CD8-positive, alpha-beta memory T cell (primary cell): Measurements from ENCODE around the gene KIAA0586. TPM values are rescaled to one million over a fixed set of nuclear protein-coding genes. Genes with fewer than 3 reads are reported as not detected.
"Not testable (repeated sequence)": the region's sequence is repeated elsewhere in the genome, so short reads cannot be mapped to it uniquely, and the experiment has no call there.

ENCODE experiments used
- CTCF ChIA-PET: fragments of 350-600 bp; sonication (Branson Sonifier 250); formaldehyde crosslinking; loops from one replicate; lab custom pipeline; 2021; ENCODE audit warnings: antibody characterized with exemption; lab: Charles Lee
- POLR2A ChIA-PET: fragments of 350-600 bp; sonication (Branson Sonifier 250); formaldehyde crosslinking; loops from one replicate; lab custom pipeline; 2021; ENCODE audit warnings: antibody characterized with exemption; lab: Charles Lee
- DNase-seq, 5 donors: peaks; one replicate each; pipeline versions ENCODE4 v3.0.0 to v3.0.0-alpha.2; 2020 to 2022; ENCODE audit warnings: mixed read lengths in 1 of 5
- H3K27ac ChIP-seq: one replicate; pipeline ENCODE4 v1.7.0; 2013; ENCODE audit warnings: low read depth, mild to moderate bottlenecking, low read length, moderate library complexity
- H3K27me3 ChIP-seq: 2 replicates; pipeline ENCODE4 v1.7.0; 2013; ENCODE audit warnings: low read length, mild to moderate bottlenecking; ENCODE audit not compliant: insufficient read depth, poor library complexity, severe bottlenecking
- H3K36me3 ChIP-seq: 2 replicates; pipeline ENCODE4 v1.7.0; 2013; ENCODE audit warnings: mild to moderate bottlenecking, low read length, moderate library complexity; ENCODE audit not compliant: insufficient read depth
- H3K4me1 ChIP-seq: 2 replicates; pipeline ENCODE4 v1.7.0; 2013; ENCODE audit warnings: mild to moderate bottlenecking, low read length, moderate library complexity; ENCODE audit not compliant: insufficient read depth
- H3K4me3 ChIP-seq: 2 replicates; pipeline ENCODE4 v1.7.0; 2013; ENCODE audit warnings: mild to moderate bottlenecking, low read length
- H3K9me3 ChIP-seq: 2 replicates; pipeline ENCODE4 v1.7.0; 2013; ENCODE audit warnings: mild to moderate bottlenecking, low read length
- H3K27ac Mint-ChIP-seq, 8 donors: one replicate each; pipeline ENCODE4 v1.8.0; 2020 to 2021; ENCODE audit warnings: mixed read lengths in 8 of 8, mild to moderate bottlenecking in 6 of 8, inconsistent platforms in 3 of 8, moderate library complexity in 3 of 8
- H3K27me3 Mint-ChIP-seq, 2 donors: one replicate each; pipeline ENCODE4 v1.8.0; 2020 to 2021; ENCODE audit warnings: mixed read lengths in 2 of 2, mild to moderate bottlenecking in 1 of 2, moderate library complexity in 1 of 2
- H3K36me3 Mint-ChIP-seq, 3 donors: one replicate each; pipeline ENCODE4 v1.8.0; 2020 to 2021; ENCODE audit warnings: mixed read lengths in 3 of 3, inconsistent platforms in 1 of 3, mild to moderate bottlenecking in 1 of 3
- H3K4me1 Mint-ChIP-seq, 3 donors: one replicate each; pipeline ENCODE4 v1.8.0; 2020 to 2021; ENCODE audit warnings: mixed read lengths in 3 of 3, inconsistent platforms in 1 of 3, mild to moderate bottlenecking in 1 of 3
- H3K4me3 Mint-ChIP-seq, 7 donors: one replicate each; pipeline ENCODE4 v1.8.0; 2020 to 2021; ENCODE audit warnings: mixed read lengths in 7 of 7, mild to moderate bottlenecking in 6 of 7, moderate library complexity in 4 of 7, inconsistent platforms in 2 of 7
- H3K9me3 Mint-ChIP-seq, 5 donors: one replicate each; pipeline ENCODE4 v1.8.0; 2020 to 2022; ENCODE audit warnings: mixed read lengths in 5 of 5, mild to moderate bottlenecking in 3 of 5, moderate library complexity in 2 of 5, inconsistent platforms in 1 of 5
- polyA plus RNA-seq: library from polyadenylated mRNA; unstranded; fragments of 300-500 nt; fragmentation: Illumina TruSeq; gene quantifications from one replicate; pipeline ENCODE4 v1.2.3, GENCODE V29; 2021
- total RNA-seq, 2 experiments: library from RNA; stranded (reverse); gene quantifications; one replicate each; pipeline ENCODE4 v1.2.3, GENCODE V29; 2021

KIAA0586 gene
- total and polyA plus RNA-seq, 3 experiments from 2014 or later, result 19.3 to 20.3 (median 19.3) TPM

DNA sequence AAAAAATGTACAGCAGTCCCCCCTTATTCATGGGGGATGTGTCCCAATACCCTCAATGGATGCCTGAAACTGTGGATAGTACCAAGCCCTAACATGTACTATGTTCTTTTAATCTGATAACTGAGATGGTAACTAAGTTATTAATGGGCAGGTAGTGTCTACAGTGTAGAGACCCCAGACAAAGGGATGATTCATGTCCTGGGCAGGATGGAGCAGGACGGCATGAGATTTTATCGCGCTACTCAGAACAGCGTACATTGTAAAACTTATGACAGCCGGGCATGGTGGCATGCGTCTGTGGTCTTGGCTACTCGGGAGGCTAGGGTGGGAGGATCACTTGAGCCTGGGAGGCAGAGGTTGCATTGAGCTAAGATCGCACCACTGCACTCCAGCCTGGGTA lies 37.1 kb downstream of the KIAA0586 start:
- Histone ChIP-seq H3K4me3 (no peak overlapping the region), H3K4me1 (no peaks in the 10 kb centered on the region), H3K36me3 (peaks cover 23% of the 10 kb centered on the region), H3K9me3 (no peaks in the 10 kb centered on the region), H3K27me3 (no peaks in the 10 kb centered on the region), H3K27ac (no peak overlapping the region)
- H3K4me3 Mint-ChIP-seq, result no peak overlapping the region
- H3K9me3 Mint-ChIP-seq, result no peaks in the 10 kb centered on the region
- POLR2A ChIA-PET, result no interaction called here
- no peaks in the 10 kb centered on the region for H3K27me3 Mint-ChIP-seq
- H3K4me1 Mint-ChIP-seq, result peaks cover 0 to 7% (median 0%) of the 10 kb centered on the region in 3 donors
- peak overlapping the region in 1 of 8 donors; percentile 11 for H3K27ac Mint-ChIP-seq
- H3K36me3 Mint-ChIP-seq, result peaks cover 12 to 82% (median 32%) of the 10 kb centered on the region in 3 donors
- DNase-seq, result no peak
- CTCF ChIA-PET, result no interaction called here

DNA sequence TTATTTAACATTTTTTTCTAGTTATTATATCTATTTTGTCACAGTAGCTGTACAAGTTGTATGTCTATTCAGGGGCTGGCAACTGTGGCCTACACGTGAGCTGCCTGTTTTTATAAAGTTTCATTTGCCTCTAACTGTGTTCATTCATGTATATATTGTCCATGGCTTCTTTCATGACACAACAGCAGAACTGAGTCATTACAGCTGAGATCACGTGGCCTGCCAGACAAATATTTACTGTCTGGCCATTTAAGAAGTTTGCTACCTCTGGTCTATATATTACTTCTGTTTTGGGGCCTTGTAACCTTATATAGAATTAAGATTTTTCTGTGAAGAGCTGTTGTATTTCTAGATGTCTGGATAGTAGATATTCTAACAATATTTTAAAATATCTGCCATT lies 37.9 kb downstream of the KIAA0586 start:
- no peak overlapping the region for H3K27ac ChIP-seq
- Mint-ChIP-seq H3K36me3 (peaks cover 9 to 77% (median 29%) of the 10 kb centered on the region in 3 donors), H3K4me3 (no peak overlapping the region), H3K27ac (no peak overlapping the region), H3K27me3 (no peaks in the 10 kb centered on the region), H3K9me3 (no peaks in the 10 kb centered on the region), H3K4me1 (no peaks in the 10 kb centered on the region)
- no peaks in the 10 kb centered on the region for H3K9me3 ChIP-seq
- H3K4me1 ChIP-seq, result no peaks in the 10 kb centered on the region
- ChIA-PET POLR2A (no interaction called here), CTCF (no interaction called here)
- no peak for DNase-seq
- peaks cover 23% of the 10 kb centered on the region for H3K36me3 ChIP-seq
- no peaks in the 10 kb centered on the region for H3K27me3 ChIP-seq
- no peak overlapping the region for H3K4me3 ChIP-seq

DNA sequence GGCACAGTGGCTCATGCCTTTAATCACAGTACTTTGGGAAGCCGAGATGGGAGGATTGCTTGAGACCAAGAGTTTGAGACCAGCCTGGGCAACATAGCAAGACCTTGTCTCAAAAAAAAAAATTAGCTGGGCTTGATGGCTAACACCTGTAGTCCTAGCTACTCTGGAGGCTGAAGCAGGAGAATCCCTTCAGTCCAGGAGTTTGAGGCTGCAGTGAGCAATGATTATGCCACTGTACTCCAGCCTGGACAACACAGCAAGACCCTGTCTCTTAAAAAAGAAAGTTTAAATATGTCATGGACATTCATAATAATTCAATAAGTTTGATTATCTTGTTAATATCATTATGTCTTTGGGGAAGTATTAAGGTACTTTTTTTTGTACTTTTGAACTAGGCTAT lies 38.9 kb downstream of the KIAA0586 start:
- Histone ChIP-seq H3K27me3 (no peaks in the 10 kb centered on the region), H3K9me3 (no peaks in the 10 kb centered on the region), H3K4me3 (no peak overlapping the region), H3K4me1 (no peaks in the 10 kb centered on the region), H3K36me3 (peaks cover 23% of the 10 kb centered on the region), H3K27ac (no peak overlapping the region)
- peaks cover 9 to 75% (median 29%) of the 10 kb centered on the region in 3 donors for H3K36me3 Mint-ChIP-seq
- H3K4me1 Mint-ChIP-seq, result no peaks in the 10 kb centered on the region
- H3K27ac Mint-ChIP-seq, result no peak overlapping the region
- H3K9me3 Mint-ChIP-seq, result no peaks in the 10 kb centered on the region
- ChIA-PET CTCF (no interaction called here), POLR2A (no interaction called here)
- no peak overlapping the region for H3K4me3 Mint-ChIP-seq
- DNase-seq, result no peak
- H3K27me3 Mint-ChIP-seq, result no peaks in the 10 kb centered on the region

DNA sequence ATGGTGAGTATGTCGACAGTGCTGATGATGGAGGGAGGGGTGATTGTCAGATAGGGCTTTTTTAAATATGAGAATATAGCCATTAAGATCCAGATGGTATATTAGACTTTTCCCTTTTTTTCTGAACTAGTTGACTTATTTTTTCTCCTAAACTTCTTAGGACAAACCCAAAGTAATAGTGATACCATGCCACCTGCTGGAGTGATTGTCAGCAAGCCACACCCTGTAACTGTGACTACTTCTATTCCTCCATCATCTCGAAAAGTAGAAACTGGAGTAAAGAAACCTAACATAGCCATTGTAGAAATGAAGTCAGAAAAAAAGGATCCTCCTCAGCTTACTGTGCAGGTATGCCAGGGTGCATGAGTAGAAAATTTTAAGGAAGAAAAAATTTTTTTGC lies 40.1 kb downstream of the KIAA0586 start:
- Histone ChIP-seq H3K36me3 (peaks cover 23% of the 10 kb centered on the region), H3K27ac (no peak overlapping the region), H3K9me3 (no peaks in the 10 kb centered on the region), H3K27me3 (no peaks in the 10 kb centered on the region), H3K4me3 (no peak overlapping the region), H3K4me1 (no peaks in the 10 kb centered on the region)
- Mint-ChIP-seq H3K4me1 (no peaks in the 10 kb centered on the region), H3K27me3 (no peaks in the 10 kb centered on the region), H3K36me3 (peaks cover 7 to 74% (median 31%) of the 10 kb centered on the region in 3 donors), H3K9me3 (no peaks in the 10 kb centered on the region), H3K27ac (no peak overlapping the region), H3K4me3 (no peak overlapping the region)
- ChIA-PET POLR2A (no interaction called here), CTCF (interaction anchor here (0.6 kb wide), 1 partner anchor 162 kb away, joined by 3 read pairs; no protein-coding TSS in a partner anchor)
- DNase-seq, result no peak

DNA sequence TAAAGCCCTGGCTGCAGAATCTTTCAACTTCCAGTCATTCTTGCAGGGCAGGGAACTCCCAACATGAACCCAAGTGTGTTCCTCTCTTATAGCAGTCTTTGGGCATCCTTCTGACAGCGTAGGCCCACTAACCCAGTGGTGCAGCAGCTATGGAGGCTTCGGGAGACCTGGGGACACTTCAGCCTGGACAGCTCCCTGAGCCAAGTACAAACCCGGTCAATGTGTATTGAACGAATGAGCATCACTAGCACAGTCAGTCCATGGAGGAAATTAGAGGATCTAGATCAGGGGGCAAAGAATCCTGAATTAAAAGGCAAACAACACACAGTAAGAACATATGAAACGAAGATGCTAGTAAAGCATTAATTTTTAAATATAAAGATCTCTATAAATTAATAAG lies 41.8 kb downstream of the KIAA0586 start:
- Histone ChIP-seq H3K36me3 (peaks cover 16% of the 10 kb centered on the region), H3K27me3 (no peaks in the 10 kb centered on the region), H3K9me3 (no peaks in the 10 kb centered on the region), H3K27ac (no peak overlapping the region), H3K4me3 (no peak overlapping the region), H3K4me1 (no peaks in the 10 kb centered on the region)
- ChIA-PET CTCF (no interaction called here), POLR2A (no interaction called here)
- Mint-ChIP-seq H3K36me3 (peaks cover 0 to 69% (median 26%) of the 10 kb centered on the region in 3 donors), H3K4me1 (no peaks in the 10 kb centered on the region), H3K27ac (no peak overlapping the region), H3K27me3 (no peaks in the 10 kb centered on the region), H3K9me3 (no peaks in the 10 kb centered on the region), H3K4me3 (no peak overlapping the region)
- no peak for DNase-seq

DNA sequence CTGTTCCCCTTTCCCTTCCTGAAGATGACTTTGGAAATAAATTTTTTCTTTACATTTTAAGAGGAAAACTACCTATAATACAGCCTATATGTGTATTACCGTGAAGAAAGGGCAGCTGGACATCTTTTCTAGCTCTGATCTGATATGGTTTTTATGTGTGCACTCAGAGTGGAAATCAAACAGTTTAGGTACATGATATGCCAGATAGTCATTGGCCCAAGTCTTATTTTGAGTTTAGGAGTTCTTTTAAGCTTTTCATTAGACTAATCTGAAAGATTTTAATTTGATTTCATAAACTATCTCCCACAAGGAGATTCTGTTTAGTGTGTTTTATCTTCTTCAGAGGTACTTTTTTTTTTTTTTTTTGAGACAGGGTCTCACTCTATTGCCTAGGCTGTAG lies 48.8 kb downstream of the KIAA0586 start:
- H3K4me1 ChIP-seq, result no peaks in the 10 kb centered on the region
- H3K27me3 ChIP-seq, result no peaks in the 10 kb centered on the region
- ChIA-PET POLR2A (no interaction called here), CTCF (no interaction called here)
- no peaks in the 10 kb centered on the region for H3K9me3 ChIP-seq
- H3K4me1 Mint-ChIP-seq, result no peaks in the 10 kb centered on the region
- H3K36me3 ChIP-seq, result peaks cover 8% of the 10 kb centered on the region
- no peak overlapping the region for H3K4me3 Mint-ChIP-seq
- H3K4me3 ChIP-seq, result no peak overlapping the region
- H3K27ac Mint-ChIP-seq, result peak overlapping the region in 1 of 8 donors; percentile 6
- no peak for DNase-seq
- no peaks in the 10 kb centered on the region for H3K27me3 Mint-ChIP-seq
- H3K36me3 Mint-ChIP-seq, result peaks cover 14 to 75% (median 32%) of the 10 kb centered on the region in 3 donors
- H3K9me3 Mint-ChIP-seq, result no peaks in the 10 kb centered on the region
- H3K27ac ChIP-seq, result no peak overlapping the region

DNA sequence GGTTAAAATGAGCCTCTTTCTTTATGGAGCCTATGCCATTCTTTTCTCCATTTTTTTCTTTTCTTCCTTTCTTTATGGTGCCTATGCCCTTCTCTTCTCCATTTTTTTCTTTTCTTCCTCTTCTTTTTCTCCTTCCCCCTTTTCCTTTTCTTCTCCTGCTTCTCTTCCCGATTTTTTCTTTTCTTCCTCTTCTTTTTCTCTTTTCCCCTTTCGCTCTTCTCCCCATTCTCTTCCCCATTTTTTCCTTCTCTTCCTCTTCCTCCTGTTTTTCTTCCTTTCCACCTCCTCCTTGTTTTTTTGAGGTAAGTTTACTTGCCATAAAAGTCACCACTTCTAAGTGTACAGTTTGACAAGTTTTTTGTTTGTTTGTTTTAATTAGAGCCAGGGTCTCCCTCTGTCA lies 50.1 kb downstream of the KIAA0586 start:
- POLR2A ChIA-PET, result no interaction called here
- H3K27ac ChIP-seq, result no peak overlapping the region
- H3K4me3 ChIP-seq, result no peak overlapping the region
- H3K27ac Mint-ChIP-seq, result no peak overlapping the region
- peaks cover 8% of the 10 kb centered on the region for H3K36me3 ChIP-seq
- H3K9me3 Mint-ChIP-seq, result no peaks in the 10 kb centered on the region
- no peaks in the 10 kb centered on the region for H3K27me3 Mint-ChIP-seq
- H3K36me3 Mint-ChIP-seq, result peaks cover 15 to 72% (median 26%) of the 10 kb centered on the region in 3 donors
- CTCF ChIA-PET, result no interaction called here
- H3K27me3 ChIP-seq, result no peaks in the 10 kb centered on the region
- H3K4me3 Mint-ChIP-seq, result no peak overlapping the region
- no peak for DNase-seq
- no peaks in the 10 kb centered on the region for H3K4me1 Mint-ChIP-seq
- H3K4me1 ChIP-seq, result no peaks in the 10 kb centered on the region
- no peaks in the 10 kb centered on the region for H3K9me3 ChIP-seq

DNA sequence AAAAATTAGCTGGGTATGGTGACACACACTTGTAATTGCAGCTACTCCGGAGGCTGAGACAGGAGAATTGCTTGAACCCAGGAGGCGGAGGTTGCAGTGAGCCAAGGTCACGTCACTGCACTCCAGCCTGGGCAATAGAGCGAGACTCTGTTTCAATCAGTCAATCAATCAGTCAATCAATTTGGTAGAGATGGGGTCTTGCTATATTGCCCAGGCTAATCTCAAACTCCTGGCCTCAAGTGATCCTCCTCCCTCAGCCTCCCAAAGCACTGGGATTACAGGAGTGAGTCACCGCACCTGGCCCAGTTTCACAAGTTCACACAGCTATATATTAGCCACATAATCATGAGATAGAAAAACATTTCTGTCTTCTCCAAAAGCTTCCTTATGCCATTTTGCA lies 50.8 kb downstream of the KIAA0586 start:
- H3K27me3 ChIP-seq, H3K9me3 ChIP-seq, POLR2A ChIA-PET, H3K4me3 ChIP-seq, H3K27ac Mint-ChIP-seq, CTCF ChIA-PET, H3K4me1 ChIP-seq, H3K27ac ChIP-seq, H3K4me1 Mint-ChIP-seq, H3K27me3 Mint-ChIP-seq, DNase-seq, H3K4me3 Mint-ChIP-seq, H3K9me3 Mint-ChIP-seq, H3K36me3 ChIP-seq: not testable (repeated sequence)
- H3K36me3 Mint-ChIP-seq, result peaks cover 18 to 77% (median 29%) of the 10 kb centered on the region in 3 donors

DNA sequence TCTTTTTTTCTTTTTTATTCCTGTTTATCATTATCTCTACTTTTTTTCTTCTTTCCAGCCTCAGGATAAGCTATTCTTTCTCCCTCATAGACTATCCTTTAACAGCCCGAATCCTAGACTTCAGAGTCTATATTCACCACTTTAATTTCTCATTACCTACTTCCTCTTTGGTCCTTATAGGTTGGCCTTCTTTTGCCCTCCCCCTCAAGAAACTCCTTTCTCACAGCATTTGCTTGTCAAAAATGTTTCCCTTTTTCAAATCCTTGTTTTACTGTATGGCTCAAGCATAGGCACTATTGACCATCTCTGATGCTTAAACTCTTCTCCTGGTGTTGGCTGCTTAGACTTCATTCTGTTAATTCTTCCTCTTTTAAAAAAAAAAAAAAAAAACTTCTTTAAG lies 52.5 kb downstream of the KIAA0586 start:
- H3K4me1 ChIP-seq, result no peaks in the 10 kb centered on the region
- no peak overlapping the region for H3K4me3 Mint-ChIP-seq
- CTCF ChIA-PET, result no interaction called here
- no peaks in the 10 kb centered on the region for H3K27me3 Mint-ChIP-seq
- no peaks in the 10 kb centered on the region for H3K9me3 ChIP-seq
- H3K4me3 ChIP-seq, result no peak overlapping the region
- H3K9me3 Mint-ChIP-seq, result no peaks in the 10 kb centered on the region
- no peak overlapping the region for H3K27ac ChIP-seq
- no peak for DNase-seq
- peaks cover under 1% of the 10 kb centered on the region for H3K36me3 ChIP-seq
- H3K27ac Mint-ChIP-seq, result peak overlapping the region in 5 of 8 donors; percentile 1 to 29 (median 21)
- no peaks in the 10 kb centered on the region for H3K27me3 ChIP-seq
- POLR2A ChIA-PET, result no interaction called here
- H3K36me3 Mint-ChIP-seq, result peaks cover 18 to 71% (median 23%) of the 10 kb centered on the region in 3 donors
- no peaks in the 10 kb centered on the region for H3K4me1 Mint-ChIP-seq
